H9 (cell line): ENCODE results near the gene CD1B. TPM values are rescaled to one million over a fixed set of nuclear protein-coding genes. Genes with fewer than 3 reads are reported as not detected.

Experiments
- DNase-seq: peaks from one replicate; pipeline ENCODE4 v3.0.0-alpha.2; 2017
- H2AFZ ChIP-seq: one replicate; pipeline ENCODE4 v1.6.1; 2013; ENCODE audit warnings: mild to moderate bottlenecking, low read length, control low read depth, moderate library complexity
- H2AK5ac ChIP-seq: 2 replicates; pipeline ENCODE4 v1.6.1; 2013; ENCODE audit warnings: low read length, control low read depth, mixed read lengths; ENCODE audit not compliant: insufficient read length
- H2BK120ac ChIP-seq: one replicate; pipeline ENCODE4 v1.6.1; 2013; ENCODE audit warnings: low read depth, mild to moderate bottlenecking, low read length, control low read depth, inconsistent platforms; ENCODE audit not compliant: poor library complexity, severe bottlenecking
- H2BK12ac ChIP-seq: 2 replicates; pipeline ENCODE4 v1.6.1; 2013; ENCODE audit warnings: low read length, control low read depth, mixed read lengths, low read depth; ENCODE audit not compliant: insufficient read length
- H2BK15ac ChIP-seq: 2 replicates; pipeline ENCODE4 v1.6.1; 2013; ENCODE audit warnings: low read depth, low read length, control low read depth
- H2BK20ac ChIP-seq: one replicate; pipeline ENCODE4 v1.6.1; 2013; ENCODE audit warnings: low read depth, mild to moderate bottlenecking, low read length, control low read depth, inconsistent platforms; ENCODE audit not compliant: poor library complexity, severe bottlenecking
- H2BK5ac ChIP-seq: 2 replicates; pipeline ENCODE4 v1.6.1; 2013; ENCODE audit warnings: low read length, control low read depth, mixed read lengths; ENCODE audit not compliant: insufficient read length
- H3K14ac ChIP-seq: 2 replicates; pipeline ENCODE4 v1.6.1; 2013; ENCODE audit warnings: low read length, control low read depth; ENCODE audit not compliant: insufficient read depth
- H3K18ac ChIP-seq: 2 replicates; pipeline ENCODE4 v1.6.1; 2013; ENCODE audit warnings: low read depth, mild to moderate bottlenecking, mixed read lengths, low read length, control low read depth; ENCODE audit not compliant: insufficient read length
- H3K23ac ChIP-seq: 2 replicates; pipeline ENCODE4 v1.6.1; 2013; ENCODE audit warnings: low read length, control low read depth, mixed read lengths, low read depth; ENCODE audit not compliant: insufficient read length
- H3K23me2 ChIP-seq: 2 replicates; pipeline ENCODE4 v1.6.1; 2013; ENCODE audit warnings: low read depth, mild to moderate bottlenecking, mixed read lengths, low read length, control low read depth; ENCODE audit not compliant: insufficient read length, poor library complexity, severe bottlenecking
- H3K27ac ChIP-seq: 2 replicates; pipeline ENCODE4 v1.5.1; 2013; ENCODE audit warnings: low read length, control low read depth, mixed read lengths, low read depth; ENCODE audit not compliant: insufficient read length
- H3K27me3 ChIP-seq: 2 replicates; pipeline ENCODE4 v1.6.1; 2013; ENCODE audit warnings: low read length, control low read depth, inconsistent platforms; ENCODE audit not compliant: insufficient read depth
- H3K4ac ChIP-seq: 2 replicates; pipeline ENCODE4 v1.6.1; 2013; ENCODE audit warnings: low read depth, mild to moderate bottlenecking, control low read depth, inconsistent platforms, low read length, moderate library complexity
- H3K4me1 ChIP-seq: 2 replicates; pipeline ENCODE4 v1.6.1; 2013; ENCODE audit warnings: low read length, control low read depth, inconsistent platforms; ENCODE audit not compliant: insufficient read depth
- H3K4me2 ChIP-seq: 2 replicates; pipeline ENCODE4 v1.6.1; 2013; ENCODE audit warnings: low read length, control low read depth, mixed read lengths; ENCODE audit not compliant: insufficient read length, insufficient read depth
- H3K56ac ChIP-seq: 2 replicates; pipeline ENCODE4 v1.6.1; 2013; ENCODE audit warnings: low read depth, mild to moderate bottlenecking, mixed read lengths, low read length, control low read depth; ENCODE audit not compliant: insufficient read length
- H3K79me1 ChIP-seq: 2 replicates; pipeline ENCODE4 v1.6.1; 2013; ENCODE audit warnings: low read depth, mild to moderate bottlenecking, moderate library complexity, low read length, control low read depth, inconsistent platforms; ENCODE audit not compliant: insufficient read depth, poor library complexity, severe bottlenecking
- H3K79me2 ChIP-seq: 2 replicates; pipeline ENCODE4 v1.6.1; 2013; ENCODE audit warnings: low read length, control low read depth, inconsistent platforms; ENCODE audit not compliant: insufficient read depth
- H3K9ac ChIP-seq: 2 replicates; pipeline ENCODE4 v1.6.1; 2013; ENCODE audit warnings: low read length, control low read depth, mixed read lengths; ENCODE audit not compliant: insufficient read length; ENCODE audit errors: extremely low read depth
- H3K9me3 ChIP-seq: one replicate; pipeline ENCODE4 v1.6.1; 2013; ENCODE audit warnings: low read depth, low read length, inconsistent platforms; ENCODE audit not compliant: control insufficient read depth
- H3T11ph ChIP-seq: one replicate; pipeline ENCODE4 v1.6.1; 2013; ENCODE audit warnings: mild to moderate bottlenecking, low read length, control low read depth, inconsistent platforms
- H4K20me1 ChIP-seq: one replicate; pipeline ENCODE4 v1.6.1; 2013; ENCODE audit not compliant: control insufficient read depth, insufficient read length, insufficient read depth
- H4K5ac ChIP-seq: 2 replicates; pipeline ENCODE4 v1.6.1; 2013; ENCODE audit warnings: low read depth, mild to moderate bottlenecking, mixed read lengths, low read length, control low read depth; ENCODE audit not compliant: insufficient read length
- H4K8ac ChIP-seq: replicated peaks from 2 replicates; pipeline ENCODE4 v1.6.1; 2013; ENCODE audit warnings: low read length, control low read depth, mixed read lengths, low read depth; ENCODE audit not compliant: insufficient read length
- H4K91ac ChIP-seq: 2 replicates; pipeline ENCODE4 v1.6.1; 2013; ENCODE audit warnings: low read depth, mild to moderate bottlenecking, moderate library complexity, mixed read lengths, low read length, control low read depth; ENCODE audit not compliant: insufficient read length
- H3K27ac Mint-ChIP-seq, 3 experiments: 2 replicates in 2 of 3; 3 replicates in 1 of 3; pipeline ENCODE4 v1.8.0; 2020 to 2021; ENCODE audit warnings: mixed read lengths in 3 of 3, mild to moderate bottlenecking in 1 of 3, moderate library complexity in 1 of 3
- H3K27me3 Mint-ChIP-seq: 2 replicates; pipeline ENCODE4 v1.8.0; 2021; ENCODE audit warnings: low read depth, mild to moderate bottlenecking, moderate library complexity, mixed read lengths
- H3K36me3 Mint-ChIP-seq, 3 experiments: 2 replicates in 2 of 3; 3 replicates in 1 of 3; pipeline ENCODE4 v1.8.0; 2020 to 2021; ENCODE audit warnings: low read depth in 3 of 3, mixed read lengths in 3 of 3; ENCODE audit not compliant: insufficient read depth in 1 of 3
- H3K4me1 Mint-ChIP-seq, 2 experiments: 2 replicates each; pipeline ENCODE4 v1.8.0; 2020; ENCODE audit warnings: mixed read lengths in 2 of 2
- H3K4me3 Mint-ChIP-seq, 2 experiments: 2 replicates in 1 of 2; 3 replicates in 1 of 2; pipeline ENCODE4 v1.8.0; 2020 to 2021; ENCODE audit warnings: mild to moderate bottlenecking in 2 of 2, mixed read lengths in 2 of 2, moderate library complexity in 1 of 2
- H3K9me3 Mint-ChIP-seq, 2 experiments: 2 replicates in 1 of 2; 3 replicates in 1 of 2; pipeline ENCODE4 v1.8.0; 2020; ENCODE audit warnings: mild to moderate bottlenecking in 2 of 2, mixed read lengths in 2 of 2, moderate library complexity in 1 of 2
- CTCF ChIP-seq: fragments of 200-600 bp; sonication (generic); conservative IDR thresholded peaks from 3 replicates; pipeline ENCODE4 v1.8.0; 2021; ENCODE audit warnings: antibody characterized with exemption, mild to moderate bottlenecking
- WGBS: extraction: QIAGEN DNeasy Blood & Tissue Kit; methylation state at CpG from one replicate; pipeline ENCODE4 v1.1.7; 2013; ENCODE audit warnings: missing lambda C conversion rate, low lambda C conversion rate, mixed read lengths; ENCODE audit not compliant: insufficient read length; ENCODE audit errors: extremely low coverage; 5-methylcytosine and 5-hydroxymethylcytosine counted together
- total RNA-seq: library from RNA; stranded (reverse); gene quantifications from 2 replicates; pipeline ENCODE4 v1.2.1, GENCODE V29; 2021

CD1B gene
- total RNA-seq, 1 experiment from 2014 or later, result not detected

GRCh38 chr1:158362941-158363340, 31.6 kb upstream of the CD1B start:
- no peak for TF ChIP-seq CTCF
- H2BK120ac ChIP-seq, result no peak overlapping the region
- Mint-ChIP-seq H3K27ac (no peak overlapping the region), H3K4me1 (no peaks in the 10 kb centered on the region), H3K9me3 (no peaks in the 10 kb centered on the region), H3K27me3 (no peaks in the 10 kb centered on the region; the same call in 1 of the 2 replicates), H3K36me3 (no peaks in the 10 kb centered on the region), H3K4me3 (no peak overlapping the region)
- no peak overlapping the region for H2AFZ ChIP-seq
- WGBS, result no CpG with 5 or more reads among the region's 1 CpG
- H3K27ac ChIP-seq, result no peak overlapping the region
- H3K4me2 ChIP-seq, result no peak overlapping the region
- H4K5ac ChIP-seq, result no peak overlapping the region
- no peak overlapping the region for H3K9ac ChIP-seq
- no peak overlapping the region for H2AK5ac ChIP-seq
- no peaks in the 10 kb centered on the region for H3K27me3 ChIP-seq
- H3K56ac ChIP-seq, result no peak overlapping the region
- no peaks in the 10 kb centered on the region for H3K79me1 ChIP-seq
- no peak for DNase-seq
- no peak overlapping the region for H2BK20ac ChIP-seq
- H3K4me1 ChIP-seq, result no peaks in the 10 kb centered on the region
- no peak overlapping the region for H3K4ac ChIP-seq
- H3K23ac ChIP-seq, result no peak overlapping the region
- H3K79me2 ChIP-seq, result no peaks in the 10 kb centered on the region; the same call in 1 of the 2 replicates
- H4K91ac ChIP-seq, result no peak overlapping the region
- no peak overlapping the region for H2BK5ac ChIP-seq
- no peaks in the 10 kb centered on the region for H4K20me1 ChIP-seq
- H3K9me3 ChIP-seq, result no peaks in the 10 kb centered on the region
- no peak overlapping the region for H3K14ac ChIP-seq
- no peak overlapping the region for H2BK12ac ChIP-seq
- no peak overlapping the region for H4K8ac ChIP-seq
- H3K23me2 ChIP-seq, result no peaks in the 10 kb centered on the region
- no peak overlapping the region for H2BK15ac ChIP-seq
- H3T11ph ChIP-seq, result no peak overlapping the region
- no peak overlapping the region for H3K18ac ChIP-seq
